ENCODE data around the gene GFOD2.

DNA sequence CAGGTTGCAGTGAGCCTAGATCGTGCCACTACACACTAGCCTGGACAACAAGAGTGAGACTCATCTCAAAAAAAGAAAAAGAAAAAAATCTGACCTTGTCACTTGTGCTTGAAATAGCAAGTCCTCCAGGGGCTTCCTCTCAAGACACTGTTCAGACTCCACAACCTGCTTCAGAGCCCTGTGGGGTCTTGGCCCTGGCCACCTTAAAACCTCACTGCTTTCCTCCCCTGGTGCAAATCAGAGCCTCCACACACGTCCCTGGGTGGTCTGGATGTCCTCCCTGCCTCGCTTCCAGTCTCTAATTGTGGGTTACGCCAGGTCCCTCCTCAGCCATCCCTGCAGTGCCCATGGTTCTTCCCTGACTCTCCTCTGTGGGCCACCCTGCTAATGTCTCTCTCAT lies 63.8 kb downstream of the GFOD2 start:
- no peak for TF ChIP-seq EZH2 (IDR thresholded peaks at IDR 0.05; ENCODE audit: insufficient read depth, poor library complexity, severe bottlenecking)
- no peak for TF ChIP-seq EZH2phosphoT487 (IDR thresholded peaks at IDR 0.05; ENCODE audit: insufficient read depth, low read depth)
